IMR-90 (cell line): ENCODE results near the gene SLC34A3.

ENCODE experiments used
- BHLHE40 ChIP-seq: fragments of 150-350 bp; IDR thresholded peaks from 2 replicates; pipeline ENCODE4 v1.6.1; 2016; ENCODE audit warnings: mild to moderate bottlenecking, low read depth, low read length
- CTCF ChIP-seq: conservative IDR thresholded peaks from 2 replicates; pipeline ENCODE4 v1.5.1; 2012; ENCODE audit warnings: mild to moderate bottlenecking, low read depth, low read length, improper control_type of control experiment

- TF ChIP-seq CTCF, result no peak
- 0 out of 2 replicates have a peak, but pooled peaks have one; percentile 9 for TF ChIP-seq BHLHE40
These were observed 46.0 kb downstream of the SLC34A3 start for GRCh38 chr9:137276473-137277328.
